Panc1 (cell line): Measurements from ENCODE around the gene FZD1. TPM values are rescaled to one million over a fixed set of nuclear protein-coding genes. Genes with fewer than 3 reads are reported as not detected.

Source experiments
- ATAC-seq: fragments of 200-7000 bp; cut with Tn5 transposase; 2 replicates; pipeline ENCODE4 v1.9.1; 2020; ENCODE audit warnings: mild to moderate bottlenecking, moderate library complexity
- BruUV-seq: library from RNA; stranded (reverse); fragments of 400-500 nt; replicated peaks from 2 replicates; lab custom pipeline; 2021; lab: Mats Ljungman, UMichigan
- CTCF ChIA-PET: fragments of 300-600 bp; sonication (Branson Sonifier 250); formaldehyde crosslinking; loops from one replicate; lab custom pipeline; 2022; ENCODE audit warnings: antibody characterized with exemption; lab: Charles Lee
- POLR2A ChIA-PET: fragments of 300-600 bp; sonication (Branson Sonifier 250); formaldehyde crosslinking; loops from one replicate; lab custom pipeline; 2022; ENCODE audit warnings: antibody characterized with exemption; lab: Charles Lee
- DNase-seq: peaks from one replicate; pipeline ENCODE4 v3.0.0-alpha.2; 2010; ENCODE audit warnings: low read depth, low spot score
- H3K27ac ChIP-seq: 2 replicates; pipeline ENCODE4 v1.5.1; 2011; ENCODE audit warnings: mild to moderate bottlenecking, low read length, inconsistent platforms
- H3K27me3 ChIP-seq: fragments of 200-500 bp; sonication (Bioruptor generic); 2 replicates; pipeline ENCODE4 v1.6.0; 2014; ENCODE audit warnings: low read length, inconsistent platforms; ENCODE audit not compliant: control insufficient read depth, insufficient read depth
- H3K36me3 ChIP-seq: fragments of 200-500 bp; sonication (Bioruptor generic); 2 replicates; pipeline ENCODE4 v1.5.1; 2014; ENCODE audit warnings: inconsistent platforms, mild to moderate bottlenecking, low read length, moderate library complexity; ENCODE audit not compliant: control insufficient read depth, insufficient read depth
- H3K4me1 ChIP-seq: 2 replicates; pipeline ENCODE4 v1.5.1; 2011; ENCODE audit warnings: inconsistent platforms, mild to moderate bottlenecking, low read length, moderate library complexity; ENCODE audit not compliant: control insufficient read depth, insufficient read depth
- H3K4me3 ChIP-seq, 2 experiments: 2 replicates each; pipeline ENCODE4 v1.5.1; 2011 to 2012; ENCODE audit warnings: low read depth in 2 of 2, low read length in 2 of 2, mild to moderate bottlenecking in 2 of 2, inconsistent platforms in 1 of 2, moderate library complexity in 1 of 2
- H3K9me3 ChIP-seq: fragments of 200-500 bp; sonication (Bioruptor generic); 2 replicates; pipeline ENCODE4 v1.5.1; 2014; ENCODE audit warnings: low read depth, mild to moderate bottlenecking, inconsistent platforms, low read length, moderate library complexity; ENCODE audit not compliant: control insufficient read depth, insufficient read depth
- POLR2AphosphoS5 ChIP-seq: IDR thresholded peaks from 2 replicates; pipeline ENCODE4 v1.6.1; 2012; ENCODE audit warnings: mild to moderate bottlenecking, low read depth, low read length, moderate library complexity
- SIN3A ChIP-seq: IDR thresholded peaks from 2 replicates; pipeline ENCODE4 v1.6.1; 2012; ENCODE audit warnings: low read depth, mild to moderate bottlenecking, low read length, moderate library complexity, borderline replicate concordance; ENCODE audit not compliant: insufficient read depth
- TCF7L2 ChIP-seq: IDR thresholded peaks from 2 replicates; pipeline ENCODE4 v1.6.1; 2011; ENCODE audit warnings: mild to moderate bottlenecking, low read depth, low read length, inconsistent platforms
- in situ Hi-C: cut with HindIII; loops from 2 replicates; pipeline ENCODE4 v1.10.0; 2016; ENCODE audit warnings: low sequenced_read_pairs, low pct_unique_long_range_greater_than_20kb
- intact Hi-C: fragments of 100-400 bp; cut with micrococcal nuclease; formaldehyde crosslinking; loops from one replicate; pipeline ENCODE4 v1.10.0; 2022; ENCODE audit not compliant: unreplicated experiment
- total RNA-seq: library from RNA; stranded (reverse); gene quantifications from one replicate; pipeline ENCODE4 v1.2.1, GENCODE V29; 2021; ENCODE audit not compliant: unreplicated experiment
- TF ChIP-seq, protein P1 (sequence below): fragments of 450-650 bp; IDR thresholded peaks from 2 replicates; pipeline ENCODE4 v1.5.1; 2017; ENCODE audit warnings: mild to moderate bottlenecking
- TF ChIP-seq, protein P2 (sequence below), 2 experiments: IDR thresholded peaks; 2 replicates each; pipeline ENCODE4 v1.6.1; 2011 to 2012; ENCODE audit warnings: low read depth in 2 of 2, control low read depth in 1 of 2, low read length in 1 of 2, mild to moderate bottlenecking in 1 of 2, moderate library complexity in 1 of 2; ENCODE audit not compliant: insufficient read depth in 1 of 2

FZD1 gene
- total RNA-seq, 1 experiment from 2014 or later, result 1.8 TPM

DNA sequence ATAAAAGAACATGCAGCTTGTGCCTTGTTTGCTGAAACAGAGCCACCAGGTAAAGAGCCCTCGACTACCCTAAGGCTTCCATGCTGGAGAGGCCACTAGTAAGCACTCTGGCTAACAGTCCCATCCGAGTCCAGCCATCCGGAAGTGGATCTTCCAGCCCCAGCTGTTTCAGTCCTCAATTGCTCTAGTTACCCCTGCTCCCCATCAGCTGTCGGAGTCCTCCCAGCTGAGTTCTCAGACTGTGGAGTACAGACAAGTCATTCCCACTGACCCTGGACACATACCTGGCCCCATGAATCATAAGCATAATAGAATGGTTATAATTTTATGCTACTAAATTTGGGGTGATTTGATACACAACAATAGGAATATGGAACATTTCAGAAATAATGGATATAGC, 13.5 kb upstream of the FZD1 start:
- TF ChIP-seq, protein P1, sequence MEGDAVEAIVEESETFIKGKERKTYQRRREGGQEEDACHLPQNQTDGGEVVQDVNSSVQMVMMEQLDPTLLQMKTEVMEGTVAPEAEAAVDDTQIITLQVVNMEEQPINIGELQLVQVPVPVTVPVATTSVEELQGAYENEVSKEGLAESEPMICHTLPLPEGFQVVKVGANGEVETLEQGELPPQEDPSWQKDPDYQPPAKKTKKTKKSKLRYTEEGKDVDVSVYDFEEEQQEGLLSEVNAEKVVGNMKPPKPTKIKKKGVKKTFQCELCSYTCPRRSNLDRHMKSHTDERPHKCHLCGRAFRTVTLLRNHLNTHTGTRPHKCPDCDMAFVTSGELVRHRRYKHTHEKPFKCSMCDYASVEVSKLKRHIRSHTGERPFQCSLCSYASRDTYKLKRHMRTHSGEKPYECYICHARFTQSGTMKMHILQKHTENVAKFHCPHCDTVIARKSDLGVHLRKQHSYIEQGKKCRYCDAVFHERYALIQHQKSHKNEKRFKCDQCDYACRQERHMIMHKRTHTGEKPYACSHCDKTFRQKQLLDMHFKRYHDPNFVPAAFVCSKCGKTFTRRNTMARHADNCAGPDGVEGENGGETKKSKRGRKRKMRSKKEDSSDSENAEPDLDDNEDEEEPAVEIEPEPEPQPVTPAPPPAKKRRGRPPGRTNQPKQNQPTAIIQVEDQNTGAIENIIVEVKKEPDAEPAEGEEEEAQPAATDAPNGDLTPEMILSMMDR, result no peak
- TF ChIP-seq, protein P2, sequence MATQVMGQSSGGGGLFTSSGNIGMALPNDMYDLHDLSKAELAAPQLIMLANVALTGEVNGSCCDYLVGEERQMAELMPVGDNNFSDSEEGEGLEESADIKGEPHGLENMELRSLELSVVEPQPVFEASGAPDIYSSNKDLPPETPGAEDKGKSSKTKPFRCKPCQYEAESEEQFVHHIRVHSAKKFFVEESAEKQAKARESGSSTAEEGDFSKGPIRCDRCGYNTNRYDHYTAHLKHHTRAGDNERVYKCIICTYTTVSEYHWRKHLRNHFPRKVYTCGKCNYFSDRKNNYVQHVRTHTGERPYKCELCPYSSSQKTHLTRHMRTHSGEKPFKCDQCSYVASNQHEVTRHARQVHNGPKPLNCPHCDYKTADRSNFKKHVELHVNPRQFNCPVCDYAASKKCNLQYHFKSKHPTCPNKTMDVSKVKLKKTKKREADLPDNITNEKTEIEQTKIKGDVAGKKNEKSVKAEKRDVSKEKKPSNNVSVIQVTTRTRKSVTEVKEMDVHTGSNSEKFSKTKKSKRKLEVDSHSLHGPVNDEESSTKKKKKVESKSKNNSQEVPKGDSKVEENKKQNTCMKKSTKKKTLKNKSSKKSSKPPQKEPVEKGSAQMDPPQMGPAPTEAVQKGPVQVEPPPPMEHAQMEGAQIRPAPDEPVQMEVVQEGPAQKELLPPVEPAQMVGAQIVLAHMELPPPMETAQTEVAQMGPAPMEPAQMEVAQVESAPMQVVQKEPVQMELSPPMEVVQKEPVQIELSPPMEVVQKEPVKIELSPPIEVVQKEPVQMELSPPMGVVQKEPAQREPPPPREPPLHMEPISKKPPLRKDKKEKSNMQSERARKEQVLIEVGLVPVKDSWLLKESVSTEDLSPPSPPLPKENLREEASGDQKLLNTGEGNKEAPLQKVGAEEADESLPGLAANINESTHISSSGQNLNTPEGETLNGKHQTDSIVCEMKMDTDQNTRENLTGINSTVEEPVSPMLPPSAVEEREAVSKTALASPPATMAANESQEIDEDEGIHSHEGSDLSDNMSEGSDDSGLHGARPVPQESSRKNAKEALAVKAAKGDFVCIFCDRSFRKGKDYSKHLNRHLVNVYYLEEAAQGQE (IDR thresholded peaks at IDR 0.05; ENCODE audit: insufficient read depth in 1 of 2, low read depth in 2 of 2, low read length in 1 of 2), result no peak
- TF ChIP-seq TCF7L2 (no peak), POLR2AphosphoS5 (no peak), SIN3A (no peak)
- Histone ChIP-seq H3K4me3 (no peak overlapping the region), H3K36me3 (no peaks in the 10 kb centered on the region), H3K4me1 (no peaks in the 10 kb centered on the region), H3K9me3 (no peaks in the 10 kb centered on the region), H3K27me3 (no peaks in the 10 kb centered on the region), H3K27ac (no peak overlapping the region)
- no TSS peak for BruUV-seq
- DNase-seq (no peak), ATAC-seq (no peak)
- in situ Hi-C loops (no loop called here), intact Hi-C loops (no loop called here)
- ChIA-PET POLR2A (no interaction called here), CTCF (no interaction called here)

DNA sequence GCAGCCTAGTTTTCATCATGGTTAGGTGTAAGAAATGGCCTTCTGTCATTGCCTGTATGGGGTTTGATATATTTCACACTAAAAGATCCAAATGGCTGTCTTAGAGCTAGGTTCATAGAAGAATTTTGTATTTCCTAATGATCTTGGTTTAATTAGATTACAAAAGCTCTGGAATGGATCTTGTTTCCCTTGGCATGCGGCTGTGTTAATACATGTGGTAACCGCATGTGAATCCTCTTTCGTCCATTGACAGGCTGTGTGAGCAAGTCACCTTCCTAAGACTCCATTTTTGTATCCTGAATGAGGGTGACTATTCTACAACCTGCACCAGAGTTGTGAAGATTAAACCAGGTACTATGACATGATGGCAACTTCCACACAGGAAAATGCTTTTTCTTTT, 12.4 kb upstream of the FZD1 start:
- in situ Hi-C loops, result no loop called here
- ATAC-seq (no peak), DNase-seq (no peak)
- no peaks in the 10 kb centered on the region for H3K27me3 ChIP-seq
- no peaks in the 10 kb centered on the region for H3K9me3 ChIP-seq
- no peak overlapping the region for H3K4me3 ChIP-seq
- H3K36me3 ChIP-seq, result no peaks in the 10 kb centered on the region
- CTCF ChIA-PET, result no interaction called here
- POLR2A ChIA-PET, result no interaction called here
- intact Hi-C loops, result no loop called here
- H3K4me1 ChIP-seq, result no peaks in the 10 kb centered on the region
- no TSS peak for BruUV-seq
- no peak overlapping the region for H3K27ac ChIP-seq
- TF ChIP-seq, protein P1, result no peak
- TF ChIP-seq TCF7L2 (no peak), POLR2AphosphoS5 (no peak), SIN3A (no peak)
- TF ChIP-seq, protein P2 (IDR thresholded peaks at IDR 0.05; ENCODE audit: insufficient read depth in 1 of 2, low read depth in 2 of 2, low read length in 1 of 2), result no peak
